ENCODE results near the gene RASD1. TPM values are rescaled to one million over a fixed set of nuclear protein-coding genes. Genes with fewer than 3 reads are reported as not detected.

The RASD1 gene
- total and polyA plus RNA-seq, 2 experiments from 2014 or later, result 3.6 to 3.7 TPM

GRCh38 chr17:17537311-17538099 lies 41.3 kb upstream of the RASD1 start:
- no peaks in the 10 kb centered on the region for H3K9me2 ChIP-seq (ENCODE audit: insufficient read depth)
- Mint-ChIP-seq H3K4me1 (peaks cover 8% of the 10 kb centered on the region; the same call in 2 of the 3 replicates), H3K9me3 (no peaks in the 10 kb centered on the region), H3K36me3 (ENCODE audit: low read depth) (no peaks in the 10 kb centered on the region), H3K4me3 (no peak overlapping the region), H3K27ac (0 out of 2 replicates have a peak overlapping the region, but pooled peaks have one; percentile 46), H3K27me3 (ENCODE audit: insufficient read depth, low read depth, poor library complexity) (peaks cover 4% of the 10 kb centered on the region)
- no peaks in the 10 kb centered on the region for H3K36me3 ChIP-seq (ENCODE audit: insufficient read depth)
- no peak overlapping the region for H2AFZ ChIP-seq
- no peak overlapping the region for H3K4me3 ChIP-seq
- no peaks in the 10 kb centered on the region for H3K27me3 ChIP-seq (ENCODE audit: insufficient read depth)
- H3K4me1 ChIP-seq (ENCODE audit: insufficient read depth), result no peaks in the 10 kb centered on the region
- H4K20me1 ChIP-seq (replicated peaks; ENCODE audit: insufficient read depth), result no peaks in the 10 kb centered on the region
- H3K79me2 ChIP-seq (replicated peaks; ENCODE audit: insufficient read depth), result no peaks in the 10 kb centered on the region
- no peak overlapping the region for H3K4me2 ChIP-seq
- no peak overlapping the region for H3K27ac ChIP-seq (ENCODE audit: low read depth)
- DNase-seq (ENCODE audit: low spot score), result no peak
- TF ChIP-seq JUNB (IDR thresholded peaks at IDR 0.05; ENCODE audit: unreplicated experiment) (no peak), CTCF (conservative IDR thresholded peaks at IDR 0.05; ENCODE audit: low read depth in 2 of 2) (no peak), ETS1 (IDR thresholded peaks at IDR 0.05) (no peak), ZNF462 (CRISPR knock-in tag; IDR thresholded peaks at IDR 0.05) (no peak), ZNF114 (CRISPR knock-in tag; IDR thresholded peaks at IDR 0.05) (no peak), POLR2AphosphoS5 (IDR thresholded peaks at IDR 0.05; ENCODE audit: low read depth) (no peak), EZH2 (IDR thresholded peaks at IDR 0.05; ENCODE audit: low read depth, unreplicated experiment) (no peak)
- H3F3A ChIP-seq (replicated peaks; ENCODE audit: low read depth), result no peaks in the 10 kb centered on the region
- no peak for ATAC-seq
